ENCODE data around the gene SIRT1.
A peak's percentile ranks its signal among the peaks of the same experiment; 100 is the strongest.
"Not testable (repeated sequence)": the region's sequence is repeated elsewhere in the genome, so short reads cannot be mapped to it uniquely, and the experiment has no call there.

The SIRT1 gene

DNA sequence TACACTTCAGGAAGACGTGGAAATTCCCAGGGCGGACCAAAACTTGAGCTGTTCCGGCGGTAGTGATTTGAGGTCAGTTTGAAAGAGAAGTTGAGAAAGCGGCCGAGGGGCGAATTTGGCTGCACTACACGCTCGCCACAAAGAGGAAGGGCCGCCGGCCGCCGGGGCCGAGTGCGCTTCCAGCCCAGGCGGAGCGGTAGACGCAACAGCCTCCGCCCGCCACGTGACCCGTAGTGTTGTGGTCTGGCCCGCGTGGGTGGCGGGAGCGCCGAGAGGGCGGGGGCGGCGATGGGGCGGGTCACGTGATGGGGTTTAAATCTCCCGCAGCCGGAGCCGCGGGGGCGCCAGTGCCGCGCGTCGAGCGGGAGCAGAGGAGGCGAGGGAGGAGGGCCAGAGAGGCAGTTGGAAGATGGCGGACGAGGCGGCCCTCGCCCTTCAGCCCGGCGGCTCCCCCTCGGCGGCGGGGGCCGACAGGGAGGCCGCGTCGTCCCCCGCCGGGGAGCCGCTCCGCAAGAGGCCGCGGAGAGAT is at the start of gene SIRT1:
Gene SIRT1 (plus strand): TSS at position 344 of the 529 bp plus-strand sequence. CDS start 66 bp downstream, at position 410.
- peak; percentile 89 for DNase-seq (ENCODE audit: low read depth)

DNA sequence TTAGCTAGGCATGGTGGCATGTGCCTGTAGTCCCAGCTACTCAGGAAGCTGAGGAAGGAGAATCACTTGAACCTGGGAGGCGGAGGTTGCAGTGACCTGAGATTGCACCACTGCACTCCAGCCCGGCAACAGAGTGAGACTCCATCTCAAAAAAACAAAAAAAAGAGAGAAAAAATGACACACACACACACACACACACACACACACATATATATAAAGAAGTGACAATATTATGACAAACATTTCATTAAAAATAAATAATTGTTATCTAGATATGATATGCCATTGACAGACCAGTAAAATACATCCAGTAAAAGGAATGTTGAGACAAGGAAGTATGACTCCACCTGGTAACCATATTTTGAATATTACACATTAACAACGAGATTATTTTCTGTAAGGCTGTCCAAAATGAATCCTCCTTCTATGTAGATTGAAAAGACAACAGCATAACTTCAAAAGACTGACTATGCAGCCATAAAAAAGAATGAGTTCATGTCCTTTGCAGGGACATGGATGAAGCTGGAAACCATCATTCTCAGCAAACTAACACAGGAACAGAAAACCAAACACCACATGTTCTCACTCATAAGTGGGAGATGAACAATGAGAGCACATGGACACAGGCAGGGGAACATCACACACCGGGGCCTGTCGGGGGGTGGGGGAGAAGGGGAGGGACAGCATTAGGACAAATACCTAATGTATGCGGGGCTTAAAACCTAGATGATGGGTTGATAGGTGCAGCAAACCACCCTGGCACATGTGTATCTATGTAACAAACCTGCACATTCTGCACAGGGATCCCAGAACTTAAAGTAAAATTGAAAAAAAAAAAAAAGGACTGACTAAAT is 48.7 kb upstream of the SIRT1 start:
- DNase-seq (ENCODE audit: low read depth), result not testable (repeated sequence)

DNA sequence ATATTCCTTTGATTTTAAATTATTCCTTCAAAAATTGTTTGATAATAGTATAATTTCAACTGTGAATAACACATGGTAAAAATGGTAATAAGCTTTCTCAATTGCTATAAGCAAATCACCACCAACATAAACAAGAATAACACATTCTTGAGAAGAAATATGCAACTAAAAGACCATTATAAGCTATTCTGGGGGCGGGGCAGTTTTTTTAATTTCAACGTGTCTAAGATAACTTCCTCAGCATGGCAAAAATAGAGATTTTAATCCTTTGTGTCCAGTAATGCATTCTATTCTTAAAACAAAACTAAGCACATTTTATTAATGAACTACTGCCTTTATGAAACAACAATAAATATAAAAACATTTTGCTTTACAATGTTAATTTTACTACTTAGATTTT is 48.0 kb upstream of the SIRT1 start:
- no peak for DNase-seq (ENCODE audit: low read depth)

DNA sequence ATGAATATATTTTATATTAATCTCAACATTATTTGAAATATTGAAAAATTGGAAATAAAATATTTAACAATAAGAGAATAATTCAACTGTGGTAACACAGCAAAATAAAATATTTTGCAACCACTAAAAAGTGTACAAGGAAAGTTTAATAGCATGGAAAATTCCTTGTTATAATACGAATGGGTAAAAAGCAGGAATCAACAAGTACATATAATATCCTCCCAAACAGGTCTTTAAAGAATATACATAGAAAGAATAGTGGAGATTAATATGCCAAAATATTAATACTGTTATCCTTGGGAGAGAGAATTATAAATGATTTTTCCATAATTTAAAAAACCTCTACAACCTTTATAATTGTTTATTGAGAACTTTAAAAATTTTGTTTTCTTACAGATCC is 47.5 kb upstream of the SIRT1 start:
- DNase-seq (ENCODE audit: low read depth), result no peak

- no peak for DNase-seq (ENCODE audit: low read depth)
Measured at GRCh38 chr10:67837541-67838314, 46.7 kb upstream of the SIRT1 start, which contains the start of gene DNAJC12. TSS of gene DNAJC12 (minus strand) at chr10:67838188. CDS start at chr10:67838011, 177 bp downstream.

GRCh38 chr10:67839511-67839910 is 44.9 kb upstream of the SIRT1 start:
- not testable (repeated sequence) for DNase-seq (ENCODE audit: low read depth)

GRCh38 chr10:67839951-67840350 is 44.5 kb upstream of the SIRT1 start:
- no peak for DNase-seq (ENCODE audit: low read depth)

DNA sequence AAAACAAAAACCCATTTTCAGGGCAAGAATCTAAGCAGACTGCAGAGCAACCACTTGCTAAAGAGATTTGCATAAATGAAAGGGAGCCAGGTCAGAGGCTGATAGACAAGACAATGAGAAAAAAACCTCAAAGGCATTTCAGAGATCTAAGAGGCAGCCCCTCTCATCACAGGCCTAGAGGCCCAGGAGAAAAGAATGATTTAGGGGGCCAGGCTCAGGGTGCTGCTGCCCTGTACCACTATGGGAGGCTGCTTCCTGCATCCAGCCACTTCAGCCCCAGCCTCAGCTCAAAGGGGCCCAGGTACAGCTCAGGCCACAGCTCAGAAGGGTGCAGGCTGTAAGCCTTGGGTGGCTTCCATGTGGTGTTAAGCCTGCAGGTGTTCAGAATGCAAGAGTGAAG is 42.7 kb upstream of the SIRT1 start:
- no peak for DNase-seq (ENCODE audit: low read depth)

DNA sequence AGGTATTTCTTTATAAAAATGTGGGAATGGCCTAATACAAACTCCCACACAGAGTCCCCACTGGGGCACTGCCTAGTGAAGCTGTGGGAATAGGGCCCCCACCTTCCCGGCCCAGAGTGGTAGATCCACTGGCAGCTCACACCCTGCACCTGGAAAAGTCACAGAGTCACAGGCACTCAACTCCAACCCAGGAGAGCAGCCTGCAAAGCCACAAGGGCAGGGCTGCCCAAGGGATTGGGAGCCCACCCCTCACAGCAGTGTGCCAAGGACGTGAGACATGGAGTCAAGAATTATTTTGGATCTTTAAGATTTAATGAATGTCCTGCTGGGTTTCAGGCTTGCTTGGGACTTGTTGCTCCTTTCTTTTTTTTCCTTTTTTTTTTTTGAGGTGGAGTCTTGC is 41.2 kb upstream of the SIRT1 start:
- DNase-seq (ENCODE audit: low read depth), result no peak

DNA sequence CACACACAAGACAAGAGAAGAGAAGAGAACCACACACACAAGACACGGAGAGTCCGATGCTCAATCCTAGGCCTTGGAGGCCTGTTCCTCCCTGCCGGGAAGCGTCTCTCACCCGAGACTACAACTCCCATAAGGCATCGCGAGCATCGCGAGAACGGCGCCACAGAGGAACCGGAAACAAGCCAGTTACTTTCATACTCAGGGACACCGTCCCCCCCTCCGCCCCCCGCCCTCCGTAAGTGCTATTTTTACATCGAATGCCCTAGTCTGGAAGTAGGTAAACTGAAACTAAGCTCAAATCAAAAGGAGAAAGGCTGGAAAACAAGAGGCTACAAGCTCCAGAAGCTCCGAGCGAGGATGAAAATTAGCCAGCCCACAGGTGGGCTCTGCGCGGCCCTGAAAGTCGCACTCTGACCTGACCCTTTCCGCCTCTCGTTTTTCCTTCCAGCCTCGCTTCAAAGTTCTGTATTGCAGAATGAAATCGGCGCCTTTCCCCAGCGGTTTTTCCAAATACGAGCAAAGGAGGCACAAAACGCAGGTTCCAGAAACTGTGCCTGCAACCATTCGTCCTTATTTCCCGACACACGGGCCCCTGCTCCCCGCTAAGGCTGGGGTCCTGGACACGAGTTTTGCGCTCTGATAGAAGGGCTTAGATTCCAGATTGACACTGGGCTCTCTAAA is 35.0 kb upstream of the SIRT1 start:
- DNase-seq (ENCODE audit: low read depth), result peak; percentile 90

DNA sequence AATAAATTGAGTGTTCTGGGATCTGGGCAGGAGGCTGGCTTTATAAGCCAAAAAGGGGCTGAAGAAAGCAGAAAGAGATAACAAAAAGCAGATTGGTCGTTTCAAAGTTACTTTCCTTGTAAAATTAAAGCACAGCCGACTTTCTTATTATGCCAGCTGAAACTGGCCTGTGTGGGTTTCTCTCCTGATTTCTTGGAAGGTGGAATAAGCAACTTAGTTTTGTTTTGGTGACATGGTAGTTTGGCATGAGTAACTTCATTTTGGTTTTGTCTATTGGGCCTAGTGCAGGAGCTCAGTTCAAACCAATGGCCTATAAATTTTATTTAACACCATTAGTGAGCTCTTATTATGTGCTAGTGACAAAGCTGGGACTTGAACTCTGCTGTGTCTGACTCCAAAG is 33.3 kb upstream of the SIRT1 start:
- no peak for DNase-seq (ENCODE audit: low read depth)

DNA sequence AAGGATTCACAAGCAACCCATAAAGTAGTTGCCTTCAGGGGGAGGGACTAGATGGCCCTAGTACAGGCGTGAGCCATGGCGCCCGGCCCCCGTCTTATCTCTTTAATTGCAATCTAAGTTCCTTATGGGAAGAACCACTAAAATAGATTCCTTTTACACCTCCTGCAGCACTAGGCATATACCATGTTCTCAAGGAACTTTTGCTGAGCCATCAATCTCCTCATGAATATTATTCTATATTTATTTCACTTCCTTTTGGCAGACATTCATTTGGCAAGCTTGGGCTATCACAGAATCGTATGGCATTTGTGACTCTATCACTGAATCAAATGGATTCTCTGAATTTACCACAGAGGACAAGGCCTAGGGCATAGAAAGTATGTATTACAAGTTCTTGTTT is 31.7 kb upstream of the SIRT1 start:
- no peak for DNase-seq (ENCODE audit: low read depth)

DNA sequence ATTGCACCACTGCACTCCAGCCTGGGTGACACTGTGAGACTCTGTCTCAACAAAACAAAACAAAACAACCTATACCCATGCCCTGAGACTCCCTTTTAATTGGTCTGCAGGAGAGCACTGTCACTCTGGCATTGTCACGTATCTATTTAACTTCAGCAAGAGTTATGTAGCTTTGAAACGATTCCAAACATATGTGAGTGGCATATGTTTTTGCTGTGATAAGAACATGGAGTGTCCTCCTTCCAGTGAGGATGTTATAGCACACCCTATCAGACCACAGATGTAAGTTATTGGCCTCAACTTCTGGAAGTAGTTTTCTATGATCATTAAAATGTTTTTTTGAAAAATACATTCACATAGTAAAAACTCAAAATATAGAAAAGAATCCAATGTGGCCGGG is 30.9 kb upstream of the SIRT1 start:
- DNase-seq (ENCODE audit: low read depth), result no peak

GRCh38 chr10:67858971-67859370 is 25.5 kb upstream of the SIRT1 start:
- DNase-seq (ENCODE audit: low read depth), result no peak

DNA sequence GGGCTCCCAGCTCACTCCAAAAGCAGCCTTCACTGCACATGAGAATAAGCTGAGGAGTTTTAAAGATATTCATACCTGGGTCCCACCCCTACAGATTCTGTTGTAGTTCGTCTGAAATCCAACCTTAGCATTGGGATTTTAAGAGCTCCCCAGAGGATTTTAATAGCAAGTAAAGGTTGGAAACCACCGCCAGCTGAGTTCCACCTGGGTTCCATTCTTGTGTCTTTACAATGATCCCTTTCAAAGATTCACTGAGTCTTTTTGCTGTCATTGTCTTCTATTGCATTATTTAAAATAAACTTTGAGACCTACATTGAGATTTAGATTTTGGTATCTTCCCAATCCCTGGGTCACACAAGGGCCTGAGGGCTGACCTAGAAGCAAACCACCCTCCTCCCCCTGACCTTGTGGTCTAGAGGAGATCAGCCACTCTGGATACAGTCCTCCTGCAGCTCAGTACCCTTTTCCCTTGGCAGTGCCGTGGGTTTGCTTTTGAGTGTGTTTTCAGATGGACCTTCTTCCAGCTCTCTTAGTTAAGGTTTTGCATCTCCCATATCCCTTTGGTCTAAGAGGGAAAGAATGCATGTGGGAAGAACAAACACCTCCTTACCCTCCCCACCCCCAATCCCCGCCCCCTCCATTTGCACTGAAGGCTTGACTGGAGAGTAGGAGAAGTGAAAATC is 22.6 kb upstream of the SIRT1 start:
- no peak for DNase-seq (ENCODE audit: low read depth)

DNA sequence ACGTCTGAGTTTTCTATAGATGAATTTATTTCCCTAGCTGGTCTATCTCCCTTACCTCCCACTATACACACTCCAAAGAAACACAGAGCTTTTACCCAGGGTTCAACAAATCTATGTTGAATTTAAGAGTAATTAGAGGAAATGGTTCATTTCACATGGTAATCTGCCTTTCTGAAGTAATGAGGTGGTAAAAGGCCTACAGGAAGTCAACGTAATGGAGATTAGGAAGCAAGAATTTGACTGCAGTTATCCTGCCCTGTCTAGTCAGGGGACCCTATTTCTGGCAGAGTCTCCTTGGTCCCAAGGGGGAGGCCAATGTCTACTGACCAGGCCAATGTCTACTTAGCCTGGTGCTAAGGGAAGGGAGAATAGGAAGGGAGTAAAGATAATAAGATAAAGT is 21.4 kb upstream of the SIRT1 start:
- no peak for DNase-seq (ENCODE audit: low read depth)

DNA sequence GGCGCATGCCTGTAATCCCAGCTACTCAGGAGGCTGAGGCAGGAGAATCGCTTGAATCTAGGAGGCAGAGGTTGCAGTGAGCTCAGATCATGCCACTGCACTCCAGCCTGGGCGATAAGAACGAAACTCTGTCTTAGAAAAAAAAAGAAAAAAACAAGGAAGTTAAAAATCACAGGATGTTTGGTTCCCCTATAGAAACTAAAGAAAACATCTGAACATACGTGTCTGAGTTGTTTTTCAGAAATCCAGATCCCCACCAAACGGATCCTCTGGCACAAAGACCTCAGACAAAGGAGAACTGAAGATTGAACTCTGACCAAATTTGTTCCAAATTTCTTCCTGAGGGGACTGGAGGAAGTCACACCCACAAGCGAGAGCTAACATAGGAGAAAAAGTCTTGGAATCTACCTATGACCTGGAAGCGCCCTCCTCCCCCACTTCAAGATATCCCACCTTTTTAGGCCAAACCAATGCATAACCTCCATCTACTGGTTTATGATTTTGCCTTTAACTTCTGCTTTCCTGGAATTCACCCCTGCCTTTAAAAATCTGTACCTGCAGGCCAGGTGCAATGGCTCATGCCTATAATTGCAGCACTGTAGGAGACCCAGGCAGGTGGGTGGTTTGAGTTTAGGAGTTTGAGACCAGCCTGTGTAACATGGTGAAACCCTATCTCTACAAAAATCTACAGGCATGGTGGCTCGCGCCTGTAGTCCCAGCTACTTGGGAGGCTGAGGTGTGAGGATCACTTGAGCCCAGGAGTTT is 19.7 kb upstream of the SIRT1 start:
- no peak for DNase-seq (ENCODE audit: low read depth)

DNA sequence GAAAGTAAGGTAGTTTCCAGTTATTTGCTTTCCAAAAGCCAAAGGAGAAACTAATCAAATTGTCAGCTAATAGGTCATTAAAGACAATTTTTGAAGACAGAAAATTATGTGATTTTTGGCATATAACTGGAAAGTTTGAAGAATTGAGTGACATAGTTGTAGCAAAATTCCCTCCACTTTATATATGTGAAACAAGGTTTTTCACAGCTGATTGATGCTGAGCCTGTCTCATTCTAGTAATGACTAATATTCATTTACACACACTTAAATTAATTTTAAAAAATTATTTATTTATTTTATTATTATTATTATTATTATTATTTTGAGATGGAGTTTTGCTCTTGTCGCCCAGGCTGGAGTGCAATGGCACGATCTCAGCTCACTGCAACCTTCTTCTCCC is 16.3 kb upstream of the SIRT1 start:
- DNase-seq (ENCODE audit: low read depth), result no peak

GRCh38 chr10:67869996-67870395 is 14.5 kb upstream of the SIRT1 start:
- no peak for DNase-seq (ENCODE audit: low read depth)

- no peak for DNase-seq (ENCODE audit: low read depth)
Measured at GRCh38 chr10:67875340-67876238, 8.9 kb upstream of the SIRT1 start.

Data from activated gamma-delta T cell treated with anti-CD3 and anti-CD28 coated beads, Interleukin-2, amount 50 U/mL, for 16 hours (primary cell).